ENCODE measurements around the gene ZRANB3.

The ZRANB3 gene

DNA sequence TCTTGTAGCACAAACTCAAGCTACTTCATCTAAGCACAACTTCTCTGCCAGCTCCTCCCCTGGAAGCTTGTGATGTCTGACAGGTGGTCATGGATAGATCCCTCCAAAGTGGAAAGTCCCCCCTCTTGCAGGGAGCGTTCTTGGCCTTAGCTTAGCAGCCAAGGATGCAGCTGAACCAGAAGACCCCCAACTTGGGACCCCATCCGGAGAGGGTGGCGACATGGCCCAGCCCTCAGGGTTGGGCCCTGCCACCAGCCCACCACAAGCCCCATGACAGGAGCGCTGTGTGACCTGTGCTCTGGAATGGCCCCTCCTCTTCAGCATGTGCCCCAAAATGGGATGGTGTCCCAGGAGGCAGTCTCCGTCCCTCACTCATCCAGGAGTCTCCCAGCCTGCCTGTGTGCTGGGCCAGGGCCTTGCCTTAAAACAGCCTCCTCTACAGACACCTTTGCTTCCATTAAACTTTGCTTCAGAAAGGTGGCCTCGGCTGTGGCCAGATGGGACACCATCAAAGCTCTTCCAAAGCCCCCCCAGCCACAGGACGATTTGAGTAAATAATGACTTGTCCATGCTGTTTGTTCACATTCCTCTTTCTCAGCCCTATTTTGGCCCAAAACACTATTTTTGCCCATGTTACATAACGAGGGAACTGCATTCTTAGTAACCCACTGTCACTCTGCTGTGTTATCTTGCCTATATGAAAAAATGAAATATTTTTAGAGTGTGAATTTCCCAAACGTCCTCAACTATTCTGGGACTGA, 356.8 kb downstream of the ZRANB3 start:
- Histone ChIP-seq H3K4me1 (ENCODE audit: control insufficient read depth, insufficient read depth, low read length) (no peaks in the 10 kb centered on the region), H3K9me3 (ENCODE audit: control insufficient read depth, insufficient read depth, low read depth, low read length) (no peaks in the 10 kb centered on the region), H3K4me3 (ENCODE audit: low read depth, low read length) (no peak overlapping the region), H3K27ac (ENCODE audit: extremely low read depth, low read depth, low read length) (no peak overlapping the region), H3K36me3 (ENCODE audit: control insufficient read depth in 2 of 2, insufficient read depth in 1 of 2, low read length in 2 of 2) (peaks cover 10 to 57% of the 10 kb centered on the region in 2 experiments)
- no peak for TF ChIP-seq ZNF114 (tag by site-specific recombination; IDR thresholded peaks at IDR 0.05)
- TF ChIP-seq ZNF610 (tag by site-specific recombination; IDR thresholded peaks at IDR 0.05; ENCODE audit: borderline replicate concordance): no peak
- TF ChIP-seq ZBTB7A (tag by site-specific recombination; IDR thresholded peaks at IDR 0.05; ENCODE audit: low read depth): no peak
- no peak for TF ChIP-seq ZNF157 (tag by site-specific recombination; IDR thresholded peaks at IDR 0.05)
- TF ChIP-seq, protein P1, sequence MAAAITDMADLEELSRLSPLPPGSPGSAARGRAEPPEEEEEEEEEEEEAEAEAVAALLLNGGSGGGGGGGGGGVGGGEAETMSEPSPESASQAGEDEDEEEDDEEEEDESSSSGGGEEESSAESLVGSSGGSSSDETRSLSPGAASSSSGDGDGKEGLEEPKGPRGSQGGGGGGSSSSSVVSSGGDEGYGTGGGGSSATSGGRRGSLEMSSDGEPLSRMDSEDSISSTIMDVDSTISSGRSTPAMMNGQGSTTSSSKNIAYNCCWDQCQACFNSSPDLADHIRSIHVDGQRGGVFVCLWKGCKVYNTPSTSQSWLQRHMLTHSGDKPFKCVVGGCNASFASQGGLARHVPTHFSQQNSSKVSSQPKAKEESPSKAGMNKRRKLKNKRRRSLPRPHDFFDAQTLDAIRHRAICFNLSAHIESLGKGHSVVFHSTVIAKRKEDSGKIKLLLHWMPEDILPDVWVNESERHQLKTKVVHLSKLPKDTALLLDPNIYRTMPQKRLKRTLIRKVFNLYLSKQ (tag by site-specific recombination; IDR thresholded peaks at IDR 0.05; ENCODE audit: borderline replicate concordance): no peak
- TF ChIP-seq ZSCAN30 (tag by site-specific recombination; IDR thresholded peaks at IDR 0.05): no peak
- no peak for TF ChIP-seq TCF7L2 (IDR thresholded peaks at IDR 0.05; ENCODE audit: borderline replicate concordance, low read depth, low read length)
- TF ChIP-seq ZNF558 (tag by site-specific recombination; IDR thresholded peaks at IDR 0.05): no peak
- TF ChIP-seq, protein P2, sequence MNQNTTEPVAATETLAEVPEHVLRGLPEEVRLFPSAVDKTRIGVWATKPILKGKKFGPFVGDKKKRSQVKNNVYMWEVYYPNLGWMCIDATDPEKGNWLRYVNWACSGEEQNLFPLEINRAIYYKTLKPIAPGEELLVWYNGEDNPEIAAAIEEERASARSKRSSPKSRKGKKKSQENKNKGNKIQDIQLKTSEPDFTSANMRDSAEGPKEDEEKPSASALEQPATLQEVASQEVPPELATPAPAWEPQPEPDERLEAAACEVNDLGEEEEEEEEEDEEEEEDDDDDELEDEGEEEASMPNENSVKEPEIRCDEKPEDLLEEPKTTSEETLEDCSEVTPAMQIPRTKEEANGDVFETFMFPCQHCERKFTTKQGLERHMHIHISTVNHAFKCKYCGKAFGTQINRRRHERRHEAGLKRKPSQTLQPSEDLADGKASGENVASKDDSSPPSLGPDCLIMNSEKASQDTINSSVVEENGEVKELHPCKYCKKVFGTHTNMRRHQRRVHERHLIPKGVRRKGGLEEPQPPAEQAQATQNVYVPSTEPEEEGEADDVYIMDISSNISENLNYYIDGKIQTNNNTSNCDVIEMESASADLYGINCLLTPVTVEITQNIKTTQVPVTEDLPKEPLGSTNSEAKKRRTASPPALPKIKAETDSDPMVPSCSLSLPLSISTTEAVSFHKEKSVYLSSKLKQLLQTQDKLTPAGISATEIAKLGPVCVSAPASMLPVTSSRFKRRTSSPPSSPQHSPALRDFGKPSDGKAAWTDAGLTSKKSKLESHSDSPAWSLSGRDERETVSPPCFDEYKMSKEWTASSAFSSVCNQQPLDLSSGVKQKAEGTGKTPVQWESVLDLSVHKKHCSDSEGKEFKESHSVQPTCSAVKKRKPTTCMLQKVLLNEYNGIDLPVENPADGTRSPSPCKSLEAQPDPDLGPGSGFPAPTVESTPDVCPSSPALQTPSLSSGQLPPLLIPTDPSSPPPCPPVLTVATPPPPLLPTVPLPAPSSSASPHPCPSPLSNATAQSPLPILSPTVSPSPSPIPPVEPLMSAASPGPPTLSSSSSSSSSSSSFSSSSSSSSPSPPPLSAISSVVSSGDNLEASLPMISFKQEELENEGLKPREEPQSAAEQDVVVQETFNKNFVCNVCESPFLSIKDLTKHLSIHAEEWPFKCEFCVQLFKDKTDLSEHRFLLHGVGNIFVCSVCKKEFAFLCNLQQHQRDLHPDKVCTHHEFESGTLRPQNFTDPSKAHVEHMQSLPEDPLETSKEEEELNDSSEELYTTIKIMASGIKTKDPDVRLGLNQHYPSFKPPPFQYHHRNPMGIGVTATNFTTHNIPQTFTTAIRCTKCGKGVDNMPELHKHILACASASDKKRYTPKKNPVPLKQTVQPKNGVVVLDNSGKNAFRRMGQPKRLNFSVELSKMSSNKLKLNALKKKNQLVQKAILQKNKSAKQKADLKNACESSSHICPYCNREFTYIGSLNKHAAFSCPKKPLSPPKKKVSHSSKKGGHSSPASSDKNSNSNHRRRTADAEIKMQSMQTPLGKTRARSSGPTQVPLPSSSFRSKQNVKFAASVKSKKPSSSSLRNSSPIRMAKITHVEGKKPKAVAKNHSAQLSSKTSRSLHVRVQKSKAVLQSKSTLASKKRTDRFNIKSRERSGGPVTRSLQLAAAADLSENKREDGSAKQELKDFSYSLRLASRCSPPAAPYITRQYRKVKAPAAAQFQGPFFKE (tag by site-specific recombination; IDR thresholded peaks at IDR 0.05; ENCODE audit: borderline replicate concordance): no peak
- no peak for TF ChIP-seq HOXA7 (CRISPR knock-in tag; IDR thresholded peaks at IDR 0.05; ENCODE audit: borderline replicate concordance)
- no peak for TF ChIP-seq GLIS1 (tag by site-specific recombination; IDR thresholded peaks at IDR 0.05)
- TF ChIP-seq ZNF621 (tag by site-specific recombination; IDR thresholded peaks at IDR 0.05): no peak
- TF ChIP-seq, protein P3, sequence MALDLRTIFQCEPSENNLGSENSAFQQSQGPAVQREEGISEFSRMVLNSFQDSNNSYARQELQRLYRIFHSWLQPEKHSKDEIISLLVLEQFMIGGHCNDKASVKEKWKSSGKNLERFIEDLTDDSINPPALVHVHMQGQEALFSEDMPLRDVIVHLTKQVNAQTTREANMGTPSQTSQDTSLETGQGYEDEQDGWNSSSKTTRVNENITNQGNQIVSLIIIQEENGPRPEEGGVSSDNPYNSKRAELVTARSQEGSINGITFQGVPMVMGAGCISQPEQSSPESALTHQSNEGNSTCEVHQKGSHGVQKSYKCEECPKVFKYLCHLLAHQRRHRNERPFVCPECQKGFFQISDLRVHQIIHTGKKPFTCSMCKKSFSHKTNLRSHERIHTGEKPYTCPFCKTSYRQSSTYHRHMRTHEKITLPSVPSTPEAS (tag by site-specific recombination; IDR thresholded peaks at IDR 0.05): no peak
- TF ChIP-seq, protein P4, sequence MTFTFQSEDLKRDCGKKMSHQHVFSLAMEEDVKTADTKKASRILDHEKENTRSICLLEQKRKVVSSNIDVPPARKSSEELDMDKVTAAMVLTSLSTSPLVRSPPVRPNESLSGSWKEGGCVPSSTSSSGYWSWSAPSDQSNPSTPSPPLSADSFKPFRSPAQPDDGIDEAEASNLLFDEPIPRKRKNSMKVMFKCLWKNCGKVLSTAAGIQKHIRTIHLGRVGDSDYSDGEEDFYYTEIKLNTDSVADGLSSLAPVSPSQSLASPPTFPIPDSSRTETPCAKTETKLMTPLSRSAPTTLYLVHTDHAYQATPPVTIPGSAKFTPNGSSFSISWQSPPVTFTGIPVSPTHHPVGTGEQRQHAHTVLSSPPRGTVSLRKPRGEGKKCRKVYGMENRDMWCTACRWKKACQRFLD (tag by site-specific recombination; IDR thresholded peaks at IDR 0.05): no peak
- TF ChIP-seq ZBTB20 (tag by site-specific recombination; IDR thresholded peaks at IDR 0.05): no peak
- POLR2A ChIA-PET: no interaction called here
- CTCF ChIA-PET: no interaction called here
